AML-193 (cell line): Measurements from ENCODE around the gene SLC2A13.
A peak's percentile ranks its signal among the peaks of the same experiment; 100 is the strongest.
"Not testable (repeated sequence)": the region's sequence is repeated elsewhere in the genome, so short reads cannot be mapped to it uniquely, and the experiment has no call there.

ENCODE experiments used
- DNase-seq, 2 experiments: peaks; one replicate each; lab custom pipeline; 2025; lab: John Stamatoyannopoulos, UW

Gene SLC2A13

DNA sequence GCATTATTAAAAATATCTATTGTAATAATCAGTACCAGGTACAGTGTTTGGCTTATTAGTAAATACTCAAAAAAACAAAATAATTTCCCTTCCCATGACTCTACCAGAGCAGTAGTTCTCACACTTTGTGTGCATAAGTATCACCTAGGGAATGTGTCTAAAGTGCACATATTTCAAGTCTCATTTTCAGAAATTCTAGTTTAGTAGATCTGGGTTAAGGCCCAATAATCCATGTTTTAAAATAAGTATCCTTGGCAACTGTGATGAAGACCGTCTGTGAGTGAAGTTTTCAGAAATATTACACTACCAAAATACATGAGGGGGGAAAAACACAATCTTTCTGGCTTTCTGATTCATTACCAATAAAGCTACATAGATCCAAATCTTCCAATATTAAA lies 237.6 kb downstream of the SLC2A13 start:
- no peak for DNase-seq

DNA sequence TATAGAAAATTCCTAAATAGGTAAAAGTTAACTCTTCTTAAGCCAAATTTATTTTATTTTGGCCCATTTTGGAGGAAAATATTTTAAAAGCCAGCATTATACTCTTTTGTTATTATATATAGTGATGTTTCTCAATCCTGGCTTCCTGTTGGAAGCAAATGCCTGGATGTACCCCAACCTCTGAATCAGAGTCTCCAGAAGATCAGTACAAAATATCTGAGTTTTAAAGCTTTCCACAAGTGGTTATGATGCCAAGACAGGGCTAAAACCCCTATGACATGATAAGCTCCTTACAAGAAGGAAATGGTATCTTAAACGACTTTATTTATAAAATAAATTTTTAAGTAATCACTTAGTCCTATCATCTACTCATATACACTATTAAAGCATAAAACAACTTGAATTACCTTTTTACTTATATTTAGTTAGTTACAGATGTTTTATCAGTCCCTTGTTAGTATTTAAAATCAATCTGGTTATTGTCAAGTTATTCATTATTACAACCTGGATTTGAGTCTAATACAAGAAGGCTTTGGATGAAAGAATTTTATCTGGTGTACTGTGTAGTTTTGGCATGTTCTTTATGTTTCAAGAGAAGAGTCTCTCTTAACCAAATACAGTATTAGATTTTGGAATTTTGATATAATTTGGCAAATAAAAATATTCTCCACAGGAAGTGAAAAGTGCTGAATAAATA lies 238.1 kb downstream of the SLC2A13 start:
- DNase-seq = no peak

DNA sequence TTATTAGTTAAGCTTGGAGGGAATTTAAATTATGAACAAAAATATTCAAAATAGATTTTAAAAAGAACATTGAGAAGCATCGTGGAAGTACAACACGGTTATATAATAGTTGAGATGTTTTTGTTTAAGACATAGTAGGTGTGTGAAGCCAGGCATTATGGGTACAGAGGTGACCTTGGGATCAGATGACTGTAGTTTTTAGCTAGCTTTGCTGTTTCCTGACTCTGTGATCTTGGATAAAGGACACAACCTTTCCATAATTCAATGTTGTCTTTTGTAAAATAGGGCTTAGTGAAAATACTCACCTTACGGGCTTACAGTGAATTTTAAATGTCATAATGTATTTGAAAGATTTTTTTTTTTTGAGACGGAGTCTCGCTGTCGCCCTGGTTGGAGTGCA lies 239.7 kb downstream of the SLC2A13 start:
- DNase-seq = no peak

DNA sequence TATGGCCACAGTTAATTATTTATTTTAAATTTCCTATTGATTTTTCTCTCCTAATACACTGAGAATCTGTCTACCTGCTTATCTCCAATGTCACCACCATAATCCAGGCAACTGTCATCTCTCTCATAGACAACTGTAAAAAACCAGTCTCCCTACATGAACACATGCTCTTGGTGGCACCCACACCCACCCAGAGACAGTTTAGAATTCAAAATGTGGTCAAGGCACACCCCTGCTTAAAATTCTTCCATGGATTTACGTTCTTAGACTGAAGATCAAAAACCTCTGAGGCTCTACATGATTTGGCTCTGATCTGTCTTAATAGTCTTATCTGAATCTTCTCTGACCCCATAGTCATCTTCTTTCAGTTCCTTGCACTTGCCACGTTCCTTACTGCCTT lies 245.2 kb downstream of the SLC2A13 start:
- no peak for DNase-seq

DNA sequence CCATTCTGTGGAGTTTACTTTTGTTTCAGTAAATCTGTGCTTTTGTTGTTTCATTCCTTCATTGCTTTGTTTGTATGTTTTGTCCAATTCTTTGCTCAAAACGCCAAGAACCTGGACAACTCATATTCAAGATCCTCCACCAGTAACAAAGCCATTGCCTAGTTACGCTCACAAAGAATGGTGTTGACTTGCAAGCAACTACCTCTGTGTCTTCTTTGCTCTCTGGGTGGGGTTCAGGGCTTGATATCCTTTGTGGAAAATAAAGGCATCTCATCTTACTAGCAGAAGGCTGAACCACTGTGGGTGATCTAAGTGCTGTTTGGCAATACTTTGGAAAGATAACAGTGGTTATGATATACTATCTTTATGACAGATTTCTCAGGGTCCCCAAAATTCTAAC lies 252.9 kb downstream of the SLC2A13 start:
- DNase-seq = no peak

DNA sequence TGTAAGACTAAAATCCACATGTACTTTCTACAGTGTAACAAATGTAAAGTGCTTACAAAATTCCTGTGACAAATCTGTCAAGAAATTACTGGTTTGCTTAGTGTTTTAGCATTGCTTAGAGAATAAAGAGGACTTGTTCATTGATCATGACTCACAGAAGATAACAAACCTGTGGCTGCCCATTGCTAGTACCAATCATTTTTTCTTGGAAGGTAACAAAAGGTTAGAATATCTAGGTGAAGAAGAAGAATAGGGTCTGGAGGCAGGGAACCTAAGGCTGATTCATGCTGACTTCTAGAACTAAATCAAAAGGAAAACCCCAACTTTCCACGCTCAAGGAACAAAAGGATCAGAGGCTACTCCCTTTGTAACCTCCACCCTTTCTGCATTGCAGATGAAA lies 253.5 kb downstream of the SLC2A13 start:
- DNase-seq = no peak

DNA sequence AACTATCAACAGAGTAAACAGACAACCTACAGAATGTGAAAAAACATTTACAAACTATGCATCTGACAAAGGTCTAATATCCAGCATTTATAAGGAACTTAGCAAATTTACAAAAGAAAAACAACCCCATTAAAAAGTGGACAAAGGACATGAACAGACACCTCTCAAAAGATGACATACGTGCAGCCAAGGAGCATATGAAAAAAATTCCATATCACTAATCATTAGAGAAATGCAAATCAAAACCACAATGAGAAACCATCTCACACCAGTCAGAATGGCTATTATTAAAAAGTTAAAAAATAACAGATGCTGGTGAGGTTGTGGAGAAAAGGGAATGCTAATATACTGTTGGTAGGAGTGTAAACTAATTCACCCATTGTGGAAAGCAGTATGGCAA lies 257.7 kb downstream of the SLC2A13 start:
- DNase-seq = not testable (repeated sequence)

DNA sequence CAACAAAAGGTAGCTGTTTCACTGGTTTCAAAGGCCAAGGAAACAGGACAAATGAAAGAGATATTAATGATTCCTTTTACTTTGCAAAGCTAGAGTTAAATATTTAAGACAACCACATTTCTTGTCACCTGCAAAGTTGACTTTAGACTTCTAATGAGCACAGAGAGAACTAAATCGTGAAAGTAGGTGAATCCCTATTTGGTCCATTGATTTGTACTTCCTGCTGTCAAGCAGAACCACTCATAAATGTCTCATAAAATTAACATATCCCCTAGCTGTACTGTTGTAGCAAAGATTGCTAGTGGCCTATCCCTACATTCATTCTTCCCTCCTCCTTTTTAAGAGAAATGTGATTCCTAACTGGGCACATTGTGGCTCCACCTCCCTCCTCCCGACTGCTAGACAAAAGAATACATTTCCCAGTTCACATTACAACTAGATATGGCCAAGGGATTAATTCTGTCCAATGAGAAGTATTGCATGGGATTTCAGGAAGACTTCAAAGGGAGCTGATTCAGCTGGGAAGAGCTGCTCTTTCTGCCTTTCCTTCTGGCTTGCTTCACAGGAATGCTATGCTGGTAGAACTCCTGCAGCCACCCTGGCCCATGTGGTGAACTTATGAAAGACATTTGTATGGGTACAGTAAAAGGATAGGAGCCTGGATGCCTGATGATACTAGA lies 258.8 kb downstream of the SLC2A13 start:
- DNase-seq = no peak

DNA sequence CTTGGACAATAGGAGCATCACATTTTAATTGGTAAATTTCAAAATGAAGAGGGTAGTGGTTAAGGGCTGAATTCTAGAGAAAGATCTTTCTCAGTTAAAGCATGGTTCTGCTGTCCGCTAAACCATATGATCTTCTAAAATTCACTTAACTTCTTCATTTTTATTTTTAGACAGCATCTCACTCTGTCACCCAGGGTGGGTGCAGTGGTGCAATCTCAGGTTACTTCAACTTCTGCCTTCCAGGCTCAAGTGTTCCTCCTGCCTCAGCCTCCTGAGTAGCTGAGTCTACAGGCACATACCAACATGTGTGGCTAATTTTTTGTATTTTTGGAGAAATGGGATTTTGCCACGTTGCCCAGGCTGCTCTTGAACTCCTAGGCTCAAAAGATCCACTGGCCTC lies 259.6 kb downstream of the SLC2A13 start:
- DNase-seq = peak; percentile 28 to 29

DNA sequence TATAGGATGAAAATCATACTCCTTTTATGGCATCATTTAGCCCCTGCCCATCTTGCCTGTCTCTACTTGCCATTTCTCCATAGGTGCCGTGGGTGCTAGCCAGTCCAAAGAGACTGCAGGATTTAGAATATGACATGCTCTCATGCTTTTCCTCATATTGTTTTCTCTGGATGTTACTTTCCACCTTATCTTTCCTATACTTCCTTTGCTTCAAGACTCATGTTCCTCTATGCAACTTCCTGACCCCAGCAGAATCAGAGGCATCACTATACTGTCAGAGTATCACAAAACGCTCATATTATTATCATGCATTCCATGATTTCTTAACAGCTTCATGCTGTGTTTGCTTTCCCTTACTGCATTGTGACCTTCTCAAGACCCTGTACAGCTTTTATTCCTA lies 265.5 kb downstream of the SLC2A13 start:
- DNase-seq = no peak

DNA sequence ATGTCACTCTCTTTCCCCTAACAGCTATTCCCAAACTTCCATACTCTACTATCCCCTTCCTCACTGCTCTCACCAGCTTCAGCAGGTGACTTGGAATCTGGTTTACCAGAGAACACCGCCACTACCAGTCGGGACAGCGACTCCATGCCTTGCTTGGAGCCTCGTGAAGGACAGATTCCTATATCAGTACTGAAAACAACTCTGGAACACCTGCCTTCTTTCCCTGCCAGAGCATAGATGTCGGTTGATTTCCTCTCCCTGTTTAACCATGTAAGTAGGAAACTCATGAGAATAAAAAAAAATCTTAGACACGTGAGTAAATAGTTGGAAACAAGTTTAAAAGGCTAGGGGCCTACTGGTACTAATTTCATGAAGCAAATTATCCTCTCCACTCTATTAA lies 266.8 kb downstream of the SLC2A13 start:
- DNase-seq = no peak

DNA sequence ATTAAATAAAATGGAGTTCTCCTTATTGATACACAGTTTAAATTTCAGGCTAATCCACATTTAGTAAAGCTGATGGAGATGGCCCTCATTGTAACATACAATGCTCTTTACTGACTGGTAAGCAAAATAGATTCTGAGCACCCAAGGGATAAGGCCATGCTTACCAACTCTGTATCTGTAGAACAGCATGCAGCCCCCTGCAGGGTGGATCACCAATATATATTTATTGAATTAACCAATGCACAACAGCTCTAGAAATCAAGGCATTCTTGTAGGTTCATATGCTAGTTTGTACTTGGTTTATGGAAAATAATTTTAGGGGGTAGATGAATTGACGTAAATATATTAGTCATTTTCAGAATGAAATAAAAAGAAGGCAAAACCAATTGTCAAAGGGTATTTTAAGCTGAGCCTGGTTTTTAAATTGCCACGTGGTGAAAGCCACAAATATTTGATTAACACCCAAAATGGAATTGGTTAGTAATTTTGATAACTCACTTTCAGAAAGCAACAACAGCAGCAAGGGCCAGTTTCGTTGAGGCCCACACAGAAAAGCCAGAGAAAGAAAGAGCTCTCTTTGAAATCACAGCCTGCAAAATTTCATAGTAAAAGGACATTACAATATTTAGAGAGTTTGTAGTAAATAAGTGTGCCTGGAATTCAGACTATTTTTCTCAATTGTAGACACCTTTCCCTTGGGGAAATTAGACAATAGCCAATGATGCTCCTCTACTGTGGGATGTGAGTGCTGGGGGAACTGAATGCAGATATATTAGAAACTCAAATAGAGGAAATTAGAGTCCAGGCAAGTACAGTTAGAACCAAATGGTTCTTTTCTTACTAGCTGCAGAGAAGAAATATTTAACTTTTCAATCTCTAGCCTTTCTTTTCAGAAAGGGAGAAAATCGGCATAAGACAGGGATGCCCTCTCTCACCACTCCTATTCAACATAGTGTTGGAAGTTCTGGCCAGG lies 270.1 kb downstream of the SLC2A13 start:
- no peak for DNase-seq

DNA sequence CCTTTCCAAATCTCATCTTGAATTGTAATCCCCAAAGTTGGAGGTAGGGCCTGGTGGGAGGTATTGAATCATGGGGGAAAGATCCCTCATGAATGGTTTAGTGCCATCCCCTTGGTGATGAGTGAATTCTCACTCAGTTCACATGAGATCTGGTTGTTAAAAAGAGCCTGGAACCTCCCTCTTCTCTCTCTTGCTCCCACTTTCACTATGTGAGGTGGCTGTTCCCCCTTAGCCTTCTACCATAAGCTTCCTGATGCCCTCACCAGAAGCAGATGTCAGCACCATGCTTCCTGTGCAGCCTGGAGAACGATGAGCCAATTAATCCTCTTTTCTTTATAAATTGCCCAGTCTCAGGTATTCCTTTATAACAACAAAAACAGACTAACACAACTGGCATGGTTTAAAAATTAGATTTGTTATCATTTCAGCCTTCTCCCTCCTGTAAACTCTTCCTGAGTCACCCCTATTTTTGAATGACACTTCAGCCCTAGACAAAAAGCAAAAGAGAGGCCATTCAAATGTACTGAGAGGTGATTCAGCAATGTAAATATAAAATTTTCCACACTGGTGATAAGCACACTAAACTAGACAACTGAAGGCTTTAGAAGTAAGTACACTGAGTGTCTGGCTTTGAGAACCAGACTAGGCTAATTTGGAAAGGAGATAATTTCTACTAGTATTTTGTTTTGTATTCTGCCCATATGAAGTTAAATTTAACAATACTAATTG lies 274.1 kb downstream of the SLC2A13 start:
- DNase-seq = no peak

DNA sequence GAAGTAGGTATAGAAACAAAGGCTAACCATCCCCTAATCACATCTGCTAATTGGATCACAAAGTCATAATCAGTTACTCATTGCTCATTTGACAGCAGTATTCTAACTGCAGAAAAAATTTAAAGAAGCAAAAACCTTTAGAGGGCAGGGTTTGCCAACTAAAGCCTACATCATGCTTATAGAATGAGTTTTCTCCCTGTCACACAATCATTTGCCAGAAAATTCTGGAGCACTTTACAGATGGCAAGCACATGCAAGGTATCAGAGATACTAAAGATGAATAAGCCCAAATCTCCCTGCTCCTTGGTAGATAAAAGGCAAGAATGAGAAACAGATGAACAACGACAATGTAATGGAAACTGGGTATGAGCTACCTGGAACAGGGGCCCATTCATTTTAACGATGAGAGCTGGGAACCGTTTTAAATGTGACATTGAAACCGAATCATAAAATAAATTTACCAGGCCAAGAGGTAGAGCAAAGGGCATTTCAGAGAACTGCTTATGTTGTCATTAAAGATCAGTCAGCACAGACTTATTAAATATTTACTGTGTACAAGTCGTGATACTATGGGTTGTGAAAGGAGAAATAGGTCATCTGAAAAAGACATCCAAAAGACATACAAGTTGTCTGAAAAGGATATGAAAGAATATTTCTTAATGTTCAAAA lies 274.9 kb downstream of the SLC2A13 start:
- no peak for DNase-seq

DNA sequence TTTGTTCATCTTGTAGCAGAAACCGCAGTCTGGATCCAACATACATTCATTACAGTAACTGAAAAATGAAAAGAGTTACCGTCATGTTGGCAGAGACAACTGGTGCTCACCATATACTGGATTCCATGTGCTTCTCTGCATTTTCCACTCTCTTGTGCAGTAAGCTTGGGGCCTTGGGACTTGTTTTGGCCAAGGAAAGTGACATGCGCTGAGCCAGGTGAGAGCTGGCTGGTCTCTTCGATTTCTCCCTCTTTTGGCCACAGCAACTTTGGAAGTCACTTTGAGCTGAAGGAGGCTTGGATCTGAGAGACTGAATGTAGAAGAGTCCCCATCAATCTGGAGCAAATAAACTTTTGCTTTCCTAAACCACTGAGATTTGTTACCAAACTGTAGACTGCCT lies 275.7 kb downstream of the SLC2A13 start:
- DNase-seq = no peak

DNA sequence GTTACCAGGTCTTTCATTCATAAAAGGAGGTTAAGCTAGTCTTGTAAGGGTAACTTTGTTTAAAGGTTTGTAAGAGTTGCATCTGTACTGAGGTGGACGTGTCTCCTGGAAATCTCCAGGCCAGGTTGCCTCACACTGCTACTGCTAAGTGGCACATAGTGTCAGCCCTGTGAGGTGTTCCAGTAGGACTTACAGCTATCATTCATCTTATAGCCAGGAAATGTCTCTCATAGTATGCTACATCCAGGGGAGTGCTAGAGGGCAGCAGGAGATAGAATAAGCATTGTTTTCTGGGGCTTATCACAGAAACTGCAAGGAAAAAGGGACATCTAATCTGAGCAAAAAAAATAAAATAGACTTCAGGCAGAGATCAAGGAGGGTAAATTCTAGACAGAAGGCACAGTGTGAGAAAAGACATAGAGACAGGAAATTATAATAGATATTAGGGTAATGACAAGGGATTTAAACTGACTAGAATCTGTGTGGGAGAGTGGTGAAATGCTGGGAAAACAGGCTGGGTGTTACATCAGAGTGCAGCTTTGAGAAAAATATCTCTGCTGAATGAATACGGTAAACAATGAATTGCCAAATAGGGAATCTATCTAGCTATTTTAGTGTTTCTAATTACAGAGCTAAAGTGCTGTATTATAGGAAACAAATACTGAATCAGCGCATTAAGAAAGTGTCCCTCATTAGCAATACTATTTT lies 281.2 kb downstream of the SLC2A13 start:
- DNase-seq = no peak

DNA sequence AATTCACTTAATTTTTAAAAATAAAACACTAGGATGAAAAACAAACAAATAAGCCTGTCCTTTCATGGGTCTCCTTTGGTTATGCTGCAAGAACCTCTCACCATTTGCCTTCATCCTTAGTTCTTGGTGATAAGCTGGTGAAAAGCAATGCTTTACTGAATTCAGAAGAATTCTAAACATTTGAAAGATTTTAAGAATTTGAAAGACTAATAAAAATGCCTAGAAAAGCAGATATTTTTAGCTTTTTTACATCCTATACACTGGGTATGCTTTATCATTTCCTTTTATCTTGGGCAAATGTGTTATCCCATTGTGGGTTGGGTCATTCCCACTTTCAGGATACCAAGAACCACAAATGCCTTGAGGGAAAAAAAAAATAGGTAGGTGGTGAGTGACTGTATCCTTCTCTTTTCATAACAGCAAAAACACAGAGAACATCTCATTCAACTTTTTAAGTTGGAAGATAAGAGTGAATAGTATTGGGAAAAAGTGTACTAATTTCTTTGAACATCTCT lies 289.2 kb downstream of the SLC2A13 start:
- no peak for DNase-seq

DNA sequence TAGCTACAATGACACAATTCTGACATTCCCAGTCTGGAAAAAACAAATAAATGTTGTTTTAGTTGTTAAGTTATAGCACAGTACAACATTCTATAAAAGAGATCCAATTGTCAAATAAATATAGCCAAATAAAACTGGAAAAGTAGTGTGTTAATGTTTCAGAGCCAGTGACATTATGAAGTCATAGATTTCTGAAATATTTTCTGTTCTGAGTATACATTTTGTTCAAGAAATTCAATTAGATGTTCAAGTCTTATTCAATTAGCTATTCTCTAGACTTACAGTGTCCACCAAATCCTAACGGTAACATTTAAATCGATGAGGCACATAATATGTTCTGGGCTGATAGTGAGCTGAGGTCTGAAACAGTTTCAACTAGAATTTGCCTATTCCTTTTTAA lies 290.1 kb downstream of the SLC2A13 start:
- no peak for DNase-seq

DNA sequence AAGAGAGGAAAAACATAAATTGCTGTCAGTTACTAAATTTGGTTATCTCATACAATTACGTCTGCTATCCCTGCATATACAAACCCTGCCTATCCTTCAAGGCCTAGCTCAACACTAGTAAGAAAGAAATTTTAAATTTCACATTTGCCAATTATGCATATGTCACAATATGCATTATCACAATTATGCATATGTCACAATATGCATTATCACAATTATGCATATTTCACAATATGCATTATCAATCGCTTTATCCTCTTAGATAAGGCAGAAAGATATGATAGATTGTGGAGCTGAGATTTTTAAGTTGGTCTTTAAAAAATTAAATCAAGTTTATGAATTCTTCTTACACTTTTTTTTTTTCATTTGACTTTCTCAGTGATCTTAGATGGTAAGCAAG lies 291.3 kb downstream of the SLC2A13 start:
- DNase-seq = no peak

DNA sequence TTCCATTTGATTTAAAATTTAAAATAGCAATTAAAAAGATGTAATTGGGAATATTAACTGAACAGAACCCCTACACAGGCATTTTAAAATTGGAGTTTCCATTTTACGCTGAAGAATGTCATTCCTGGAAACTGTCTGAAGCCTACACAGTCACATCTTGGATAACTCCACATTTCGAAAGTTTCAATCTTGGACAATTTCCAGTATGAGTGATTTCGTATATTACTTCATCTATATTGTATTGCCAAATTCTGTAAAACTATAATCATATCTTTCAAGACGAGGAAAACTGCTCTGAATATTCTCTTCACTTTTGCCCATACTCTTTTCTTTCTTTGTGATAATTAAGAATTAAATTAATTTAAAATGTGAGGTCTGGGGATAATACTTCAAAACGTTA lies 292.1 kb downstream of the SLC2A13 start:
- no peak for DNase-seq

DNA sequence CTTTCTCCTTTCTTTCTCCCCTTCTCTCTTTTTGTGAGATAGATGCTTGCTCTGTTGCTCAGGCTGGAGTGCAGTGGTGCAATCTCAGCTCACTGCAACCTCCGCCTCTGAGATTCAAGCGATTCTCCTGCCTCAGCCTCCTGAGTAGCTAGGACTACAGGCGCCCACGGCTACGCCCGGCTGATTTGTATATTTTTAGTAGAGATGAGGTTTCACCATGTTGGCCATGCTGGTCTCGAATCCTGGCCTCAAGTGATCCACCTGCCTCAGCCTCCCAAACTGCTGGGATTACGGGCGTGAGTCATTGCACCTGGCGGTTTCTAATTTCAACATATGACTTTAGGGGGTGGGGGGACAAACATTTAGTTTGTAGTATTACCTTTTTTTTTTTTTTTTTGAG lies 293.4 kb downstream of the SLC2A13 start:
- DNase-seq = not testable (repeated sequence)
